Measurements from ENCODE around the gene C5AR1. TPM values are rescaled to one million over a fixed set of nuclear protein-coding genes. Genes with fewer than 3 reads are reported as not detected.

C5AR1 gene
- total and polyA plus RNA-seq, 9 of the 15 experiments (the other 6 are each of a cell fraction or from before 2014, with no cell fraction given): 0.06 to 1.6 (median 0.28) TPM; not detected in 3

GRCh38 chr19:47324502-47324901 lies 14.8 kb downstream of the C5AR1 start (continued):
- TF ChIP-seq ZC3H8 (IDR thresholded peaks at IDR 0.05): no peak
- TF ChIP-seq ZNF316 (IDR thresholded peaks at IDR 0.05): 0 out of 2 replicates have a peak, but pooled peaks have one; percentile 19
- TF ChIP-seq MTA1 (IDR thresholded peaks at IDR 0.05; ENCODE audit: borderline replicate concordance): no peak
- TF ChIP-seq ZNF77 (CRISPR knock-in tag; IDR thresholded peaks at IDR 0.05): no peak
- TF ChIP-seq SMARCE1 (IDR thresholded peaks at IDR 0.05): no peak
- TF ChIP-seq E4F1 (CRISPR knock-in tag; IDR thresholded peaks at IDR 0.05; ENCODE audit: borderline replicate concordance): no peak
- TF ChIP-seq USF2 (CRISPR knock-in tag; IDR thresholded peaks at IDR 0.05): peak; percentile 81
- TF ChIP-seq ZFP30 (CRISPR knock-in tag; IDR thresholded peaks at IDR 0.05; ENCODE audit: borderline replicate concordance): no peak
- TF ChIP-seq, protein P1, sequence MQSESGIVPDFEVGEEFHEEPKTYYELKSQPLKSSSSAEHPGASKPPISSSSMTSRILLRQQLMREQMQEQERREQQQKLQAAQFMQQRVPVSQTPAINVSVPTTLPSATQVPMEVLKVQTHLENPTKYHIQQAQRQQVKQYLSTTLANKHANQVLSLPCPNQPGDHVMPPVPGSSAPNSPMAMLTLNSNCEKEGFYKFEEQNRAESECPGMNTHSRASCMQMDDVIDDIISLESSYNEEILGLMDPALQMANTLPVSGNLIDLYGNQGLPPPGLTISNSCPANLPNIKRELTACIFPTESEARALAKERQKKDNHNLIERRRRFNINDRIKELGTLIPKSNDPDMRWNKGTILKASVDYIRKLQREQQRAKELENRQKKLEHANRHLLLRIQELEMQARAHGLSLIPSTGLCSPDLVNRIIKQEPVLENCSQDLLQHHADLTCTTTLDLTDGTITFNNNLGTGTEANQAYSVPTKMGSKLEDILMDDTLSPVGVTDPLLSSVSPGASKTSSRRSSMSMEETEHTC (IDR thresholded peaks at IDR 0.05): no peak
- TF ChIP-seq POLR3A (IDR thresholded peaks at IDR 0.05; ENCODE audit: borderline replicate concordance, extremely low read depth, insufficient read depth, insufficient read length): no peak
- no peak for TF ChIP-seq SUPT5H (IDR thresholded peaks at IDR 0.05)

Measured in K562 (cell line).